Ovary (tissue), 3 donors: ENCODE data around the gene PRKD2.

ENCODE experiments used
- POLR2A ChIP-seq: fragments of 450-650 bp; IDR thresholded peaks from one replicate; pipeline ENCODE4 v1.6.1; 2017; ENCODE audit warnings: antibody characterized with exemption, mild to moderate bottlenecking, moderate library complexity
- TF ChIP-seq, protein P1 (sequence below), 3 donors: fragments of 450-650 bp in 2 of 3; fragments of 200-600 bp in 1 of 3; IDR thresholded peaks; one replicate each; pipeline versions ENCODE4 v1.5.1 to v1.8.0; 2016 to 2022; ENCODE audit warnings: antibody characterized with exemption in 3 of 3, mild to moderate bottlenecking in 1 of 3
- donor health status: DM: no; HTN: no; CAD: no.

DNA sequence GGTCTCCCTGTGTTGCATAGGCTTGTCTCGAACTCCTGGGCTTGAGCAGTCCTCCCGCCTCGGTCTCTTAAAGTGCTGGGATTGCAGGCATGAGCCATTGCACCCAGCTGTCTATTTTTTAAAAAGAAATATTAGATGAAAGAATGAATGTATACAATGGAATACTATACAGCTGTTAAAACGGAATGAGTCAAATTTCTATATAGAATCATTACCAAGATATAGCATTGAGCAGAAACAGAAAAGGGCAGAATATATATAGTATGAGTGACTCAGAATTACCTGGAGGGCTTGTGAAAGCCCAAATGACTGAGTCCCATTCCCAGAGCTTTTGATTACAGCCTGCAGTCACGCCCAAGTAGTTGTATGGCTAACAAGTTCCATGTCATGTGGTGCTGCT lies 60.4 kb downstream of the PRKD2 start:
- TF ChIP-seq, protein P1, sequence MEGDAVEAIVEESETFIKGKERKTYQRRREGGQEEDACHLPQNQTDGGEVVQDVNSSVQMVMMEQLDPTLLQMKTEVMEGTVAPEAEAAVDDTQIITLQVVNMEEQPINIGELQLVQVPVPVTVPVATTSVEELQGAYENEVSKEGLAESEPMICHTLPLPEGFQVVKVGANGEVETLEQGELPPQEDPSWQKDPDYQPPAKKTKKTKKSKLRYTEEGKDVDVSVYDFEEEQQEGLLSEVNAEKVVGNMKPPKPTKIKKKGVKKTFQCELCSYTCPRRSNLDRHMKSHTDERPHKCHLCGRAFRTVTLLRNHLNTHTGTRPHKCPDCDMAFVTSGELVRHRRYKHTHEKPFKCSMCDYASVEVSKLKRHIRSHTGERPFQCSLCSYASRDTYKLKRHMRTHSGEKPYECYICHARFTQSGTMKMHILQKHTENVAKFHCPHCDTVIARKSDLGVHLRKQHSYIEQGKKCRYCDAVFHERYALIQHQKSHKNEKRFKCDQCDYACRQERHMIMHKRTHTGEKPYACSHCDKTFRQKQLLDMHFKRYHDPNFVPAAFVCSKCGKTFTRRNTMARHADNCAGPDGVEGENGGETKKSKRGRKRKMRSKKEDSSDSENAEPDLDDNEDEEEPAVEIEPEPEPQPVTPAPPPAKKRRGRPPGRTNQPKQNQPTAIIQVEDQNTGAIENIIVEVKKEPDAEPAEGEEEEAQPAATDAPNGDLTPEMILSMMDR (IDR thresholded peaks at IDR 0.05), result no peak
- TF ChIP-seq POLR2A, result no peak
